Fibroblast of skin of left biceps (primary cell): ENCODE data around the gene MAP3K4.

ENCODE experiments used
- DNase-seq, 2 experiments: peaks; one replicate each; pipeline ENCODE4 v3.0.0-alpha.2; 2013; ENCODE audit warnings: low read depth in 2 of 2

Gene MAP3K4, protein sequence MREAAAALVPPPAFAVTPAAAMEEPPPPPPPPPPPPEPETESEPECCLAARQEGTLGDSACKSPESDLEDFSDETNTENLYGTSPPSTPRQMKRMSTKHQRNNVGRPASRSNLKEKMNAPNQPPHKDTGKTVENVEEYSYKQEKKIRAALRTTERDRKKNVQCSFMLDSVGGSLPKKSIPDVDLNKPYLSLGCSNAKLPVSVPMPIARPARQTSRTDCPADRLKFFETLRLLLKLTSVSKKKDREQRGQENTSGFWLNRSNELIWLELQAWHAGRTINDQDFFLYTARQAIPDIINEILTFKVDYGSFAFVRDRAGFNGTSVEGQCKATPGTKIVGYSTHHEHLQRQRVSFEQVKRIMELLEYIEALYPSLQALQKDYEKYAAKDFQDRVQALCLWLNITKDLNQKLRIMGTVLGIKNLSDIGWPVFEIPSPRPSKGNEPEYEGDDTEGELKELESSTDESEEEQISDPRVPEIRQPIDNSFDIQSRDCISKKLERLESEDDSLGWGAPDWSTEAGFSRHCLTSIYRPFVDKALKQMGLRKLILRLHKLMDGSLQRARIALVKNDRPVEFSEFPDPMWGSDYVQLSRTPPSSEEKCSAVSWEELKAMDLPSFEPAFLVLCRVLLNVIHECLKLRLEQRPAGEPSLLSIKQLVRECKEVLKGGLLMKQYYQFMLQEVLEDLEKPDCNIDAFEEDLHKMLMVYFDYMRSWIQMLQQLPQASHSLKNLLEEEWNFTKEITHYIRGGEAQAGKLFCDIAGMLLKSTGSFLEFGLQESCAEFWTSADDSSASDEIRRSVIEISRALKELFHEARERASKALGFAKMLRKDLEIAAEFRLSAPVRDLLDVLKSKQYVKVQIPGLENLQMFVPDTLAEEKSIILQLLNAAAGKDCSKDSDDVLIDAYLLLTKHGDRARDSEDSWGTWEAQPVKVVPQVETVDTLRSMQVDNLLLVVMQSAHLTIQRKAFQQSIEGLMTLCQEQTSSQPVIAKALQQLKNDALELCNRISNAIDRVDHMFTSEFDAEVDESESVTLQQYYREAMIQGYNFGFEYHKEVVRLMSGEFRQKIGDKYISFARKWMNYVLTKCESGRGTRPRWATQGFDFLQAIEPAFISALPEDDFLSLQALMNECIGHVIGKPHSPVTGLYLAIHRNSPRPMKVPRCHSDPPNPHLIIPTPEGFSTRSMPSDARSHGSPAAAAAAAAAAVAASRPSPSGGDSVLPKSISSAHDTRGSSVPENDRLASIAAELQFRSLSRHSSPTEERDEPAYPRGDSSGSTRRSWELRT (N-terminal part only)

DNA sequence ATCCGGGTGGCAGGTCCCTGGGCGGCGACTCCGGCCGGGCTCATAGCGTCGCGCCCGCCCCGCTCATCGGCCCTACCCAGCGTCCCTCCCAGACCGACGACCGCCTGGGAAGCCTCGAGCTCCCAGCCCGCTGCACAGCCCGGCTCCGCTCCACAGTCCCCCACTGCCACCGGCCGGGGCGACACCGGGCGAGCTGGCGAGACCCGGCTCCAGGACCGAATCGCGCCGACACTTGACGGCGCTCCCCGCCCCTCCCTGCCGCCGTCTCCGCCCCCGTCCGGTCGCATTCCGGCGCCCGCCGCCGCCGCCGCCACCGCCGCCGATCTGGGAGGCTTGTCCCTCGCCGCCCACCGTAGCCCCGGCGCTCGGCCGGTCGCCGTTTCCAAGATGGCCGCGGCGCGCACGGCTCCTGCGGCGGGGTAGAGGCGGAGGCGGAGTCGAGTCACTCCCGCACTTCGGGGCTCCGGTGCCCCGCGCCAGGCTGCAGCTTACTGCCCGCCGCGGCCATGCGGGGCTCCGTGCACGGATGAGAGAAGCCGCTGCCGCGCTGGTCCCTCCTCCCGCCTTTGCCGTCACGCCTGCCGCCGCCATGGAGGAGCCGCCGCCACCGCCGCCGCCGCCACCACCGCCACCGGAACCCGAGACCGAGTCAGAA, at the start of gene MAP3K4:
Gene MAP3K4, plus strand, starts transcription at position 364 of the 655 bp plus-strand sequence. Its CDS starts 163 bp downstream, at position 527.
- peak in 1 of 2 experiments; percentile 46 for DNase-seq

GRCh38 chr6:160943997-160944396, 47.6 kb upstream of the MAP3K4 start:
- no peak for DNase-seq

DNA sequence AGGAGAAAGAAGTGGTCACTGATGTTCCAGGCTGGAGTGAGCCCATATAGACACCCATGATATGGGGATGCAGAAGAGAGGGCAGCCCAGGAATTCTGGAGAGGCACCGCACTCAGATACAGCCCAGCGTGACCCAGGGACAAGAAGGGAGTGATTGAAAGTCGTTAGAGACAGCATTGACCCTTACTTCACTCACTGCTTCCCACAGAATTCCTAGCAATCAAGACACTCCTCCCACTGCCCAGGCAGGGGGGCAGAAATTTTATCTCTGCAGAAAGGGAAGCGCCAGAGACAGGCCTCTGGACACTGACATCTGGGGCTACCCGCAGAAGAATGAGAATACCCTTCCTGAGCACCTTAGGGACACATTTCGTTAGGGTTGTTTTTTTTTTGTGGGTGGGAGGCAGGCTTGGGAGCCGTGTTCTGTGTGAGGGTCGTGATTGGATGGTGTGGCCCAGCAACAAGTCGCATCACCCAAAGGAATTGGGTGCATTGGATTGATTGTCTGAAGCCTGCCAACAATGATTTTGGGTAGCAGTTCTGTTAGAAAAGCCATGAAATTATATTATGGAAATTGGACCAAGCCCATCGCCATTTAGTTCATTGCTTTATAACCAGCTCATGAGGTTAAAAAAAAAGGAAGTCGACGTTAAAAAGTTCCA, 45.9 kb upstream of the MAP3K4 start:
- DNase-seq, result no peak

- no peak for DNase-seq
Measured at GRCh38 chr6:160949531-160949930, 42.0 kb upstream of the MAP3K4 start.

GRCh38 chr6:160950507-160950906, 41.1 kb upstream of the MAP3K4 start:
- DNase-seq, result no peak

- no peak for DNase-seq
Measured at GRCh38 chr6:160951187-160952030, 40.2 kb upstream of the MAP3K4 start.

DNA sequence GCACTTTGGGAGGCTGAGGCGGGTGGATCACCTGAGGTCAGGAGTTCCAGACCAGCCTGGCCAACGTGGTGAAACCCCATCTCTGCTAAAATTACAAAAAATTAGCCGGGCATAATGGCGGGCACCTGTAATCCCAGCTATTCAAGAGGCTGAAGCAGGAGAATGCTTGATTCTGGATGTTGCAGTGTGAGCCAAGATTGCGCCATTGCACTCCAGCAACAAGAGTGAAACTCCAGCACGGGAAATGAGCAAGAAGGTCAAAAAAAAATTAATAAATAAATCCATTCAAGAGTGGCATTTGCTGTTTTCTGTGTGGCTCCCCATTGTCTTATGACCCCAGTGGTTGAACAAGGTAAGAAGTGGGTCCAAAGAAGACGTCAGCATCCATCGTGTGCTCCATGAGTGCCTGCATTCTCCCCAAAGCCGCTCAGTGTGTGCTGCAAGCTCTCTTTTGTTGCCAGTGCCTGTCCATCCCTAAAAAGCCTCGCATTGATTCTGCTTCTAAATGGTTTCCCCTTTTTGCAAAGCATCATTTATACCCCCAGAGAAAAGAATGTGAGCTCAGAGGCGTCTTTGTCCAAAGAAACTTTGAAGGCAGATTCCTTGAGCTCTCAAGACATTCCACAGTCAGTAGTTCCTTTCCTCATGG, 38.8 kb upstream of the MAP3K4 start:
- no peak for DNase-seq

DNA sequence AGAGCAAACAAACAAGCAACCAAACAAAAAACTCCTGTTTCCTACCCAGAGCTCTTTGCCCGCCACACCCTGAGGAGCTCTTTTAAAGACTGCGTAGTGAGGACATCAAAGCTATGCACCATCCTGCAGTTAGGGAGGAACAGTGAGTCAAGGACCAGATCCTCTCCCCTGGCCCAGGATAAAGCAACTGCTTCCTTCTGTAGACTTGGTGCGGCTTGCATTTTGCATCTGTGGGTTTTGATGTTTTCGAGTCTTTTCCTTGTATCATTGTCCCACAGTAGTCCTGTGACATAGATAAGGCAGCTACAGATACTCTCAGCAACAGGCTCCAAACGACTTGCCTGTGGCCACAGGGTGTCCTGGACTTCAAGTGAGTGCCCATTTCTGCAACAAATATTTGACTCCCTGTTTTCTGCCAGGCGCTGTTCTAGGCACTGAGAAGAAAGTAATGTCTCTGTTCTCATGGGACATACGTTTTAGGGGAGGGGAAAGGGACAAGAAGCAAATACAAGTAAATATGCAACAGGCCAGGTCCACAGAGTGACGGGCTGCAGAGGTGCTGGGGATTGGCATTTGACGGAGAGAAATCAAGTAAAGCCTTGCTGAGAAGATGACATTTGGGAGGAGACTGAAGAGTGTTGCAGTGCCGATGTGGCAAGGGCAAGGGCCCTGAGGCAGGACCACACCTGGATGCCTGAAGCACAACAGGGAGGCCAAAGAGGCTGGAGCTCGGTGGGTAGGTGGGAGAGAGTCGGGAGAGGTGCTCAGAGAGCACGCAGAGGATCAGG, 35.9 kb upstream of the MAP3K4 start:
- DNase-seq, result no peak

- DNase-seq, result no peak
Measured at GRCh38 chr6:160956300-160957035, 35.1 kb upstream of the MAP3K4 start.

DNA sequence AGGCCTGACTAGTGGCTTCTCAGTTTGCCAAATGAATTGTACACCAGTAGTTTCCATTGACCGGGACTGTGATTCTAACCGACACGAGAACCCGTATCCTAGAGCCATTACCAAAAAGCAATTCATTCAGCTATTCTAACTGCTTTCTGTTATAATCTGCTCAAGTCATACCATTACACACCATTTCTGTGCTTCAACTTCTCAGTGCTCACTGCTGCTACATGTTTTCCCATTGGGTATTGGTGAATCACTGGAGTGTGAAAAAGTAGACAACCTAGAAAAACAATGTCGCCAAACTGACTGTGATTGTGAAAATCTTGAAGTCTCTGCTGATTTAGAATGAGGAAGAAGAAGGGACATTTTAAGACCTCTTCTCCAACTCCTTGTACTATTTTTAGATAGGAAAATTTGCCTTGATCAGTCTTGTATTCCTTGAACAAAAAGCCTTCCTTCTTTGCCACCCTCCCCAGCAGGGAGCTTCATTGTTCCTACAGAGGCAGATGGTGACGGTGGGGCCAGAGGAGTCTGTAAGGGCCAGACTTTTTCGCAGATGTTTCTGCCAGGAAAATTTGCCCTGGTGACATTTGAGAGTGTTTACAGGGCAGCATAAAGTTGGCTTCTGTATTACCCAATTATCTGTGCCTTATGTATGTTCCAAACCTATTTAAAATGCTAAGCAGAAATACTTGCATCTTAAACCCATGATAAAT, 31.7 kb upstream of the MAP3K4 start:
- no peak for DNase-seq

DNA sequence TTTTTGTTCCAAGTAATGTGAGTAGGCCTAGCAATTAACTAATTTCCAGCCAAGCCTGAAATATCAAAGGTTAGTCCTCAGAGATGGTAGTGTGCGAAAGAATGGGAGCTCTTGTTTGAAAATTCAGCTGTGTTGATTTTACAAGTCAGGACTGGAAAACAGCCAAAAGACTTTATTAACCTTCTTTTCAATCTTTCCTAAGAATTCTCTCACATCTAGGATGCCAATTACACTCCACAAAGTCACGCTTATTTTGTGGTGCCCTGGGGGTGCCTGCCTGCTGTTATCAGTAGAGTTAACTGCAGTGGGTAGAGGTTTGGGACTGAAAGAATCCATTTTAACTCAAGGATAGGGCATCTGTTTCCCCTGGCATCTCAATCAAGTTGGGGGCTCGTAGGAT, 30.7 kb upstream of the MAP3K4 start:
- DNase-seq, result no peak

DNA sequence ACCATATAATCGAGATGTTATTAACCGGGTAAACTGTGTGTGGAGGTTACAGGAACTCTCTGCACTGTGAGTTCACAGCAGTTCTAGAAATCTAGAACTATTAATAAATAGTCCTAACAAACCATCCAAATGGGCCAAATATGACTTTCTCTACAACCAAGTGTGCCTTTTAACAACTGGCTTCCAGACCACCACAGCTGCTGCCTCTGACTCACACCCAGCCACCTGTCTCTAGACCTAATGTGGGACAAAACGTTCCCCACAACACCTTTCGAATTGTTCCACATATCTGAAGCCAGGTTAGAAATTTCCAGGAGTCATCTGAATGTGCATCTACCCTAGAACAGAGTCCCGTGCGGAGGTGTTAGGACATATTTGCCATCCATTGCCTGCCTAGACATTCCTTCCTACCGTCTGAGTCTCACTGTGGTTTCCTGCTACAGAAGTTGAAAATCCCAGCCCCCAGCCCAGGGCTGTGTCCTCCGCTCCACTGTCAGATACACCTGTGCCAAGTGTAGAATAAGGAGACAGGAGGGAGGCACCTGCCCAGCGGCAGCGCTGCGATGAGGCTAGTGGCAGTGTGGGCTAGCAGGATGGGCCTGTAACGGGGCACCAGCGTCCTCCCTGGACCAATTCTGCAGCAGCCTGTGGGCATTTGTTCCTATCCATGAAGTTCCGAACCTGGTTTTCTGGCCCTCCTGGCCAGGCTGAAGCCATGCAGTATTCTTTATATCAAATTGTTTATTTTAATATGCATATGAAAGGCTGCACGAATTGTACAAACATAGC, 28.5 kb upstream of the MAP3K4 start:
- no peak for DNase-seq

DNA sequence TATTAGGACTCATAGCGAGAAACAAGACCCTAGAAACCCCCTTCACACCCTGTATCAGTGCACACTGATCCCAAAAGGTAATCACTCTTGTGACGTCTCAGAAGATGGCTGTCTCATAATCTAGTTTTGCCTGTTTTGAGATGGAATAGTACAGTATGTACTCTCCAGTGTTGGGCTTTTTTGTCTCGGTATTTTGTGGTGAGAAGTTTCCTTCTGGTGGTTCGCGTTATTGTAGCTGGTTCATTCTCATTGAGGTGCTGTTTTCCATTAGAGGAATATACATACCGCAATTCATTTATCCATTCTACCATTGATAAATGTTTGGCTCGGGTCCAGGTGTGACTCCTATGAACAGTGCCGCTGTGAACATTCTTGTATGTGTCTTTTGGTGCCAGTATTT, 27.9 kb upstream of the MAP3K4 start:
- DNase-seq, result no peak

DNA sequence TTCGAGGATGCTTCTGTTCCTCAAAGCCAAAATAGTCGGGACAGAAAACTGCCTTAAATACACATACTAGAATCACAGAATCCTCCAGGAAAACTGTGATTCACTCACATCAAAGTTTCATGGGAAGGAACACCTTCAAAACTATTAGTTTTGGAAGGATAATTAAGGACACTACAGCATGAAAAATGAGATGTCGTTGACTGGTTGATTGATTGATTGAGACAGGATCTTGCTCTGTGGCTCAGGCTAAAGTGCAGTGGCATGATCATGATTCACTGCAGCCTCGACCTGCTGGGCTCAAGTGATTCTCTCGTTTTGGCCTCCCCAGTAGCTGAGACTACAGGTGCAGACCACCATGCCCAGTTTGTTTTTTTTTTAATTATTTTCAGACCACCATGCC, 25.7 kb upstream of the MAP3K4 start:
- no peak for DNase-seq

DNA sequence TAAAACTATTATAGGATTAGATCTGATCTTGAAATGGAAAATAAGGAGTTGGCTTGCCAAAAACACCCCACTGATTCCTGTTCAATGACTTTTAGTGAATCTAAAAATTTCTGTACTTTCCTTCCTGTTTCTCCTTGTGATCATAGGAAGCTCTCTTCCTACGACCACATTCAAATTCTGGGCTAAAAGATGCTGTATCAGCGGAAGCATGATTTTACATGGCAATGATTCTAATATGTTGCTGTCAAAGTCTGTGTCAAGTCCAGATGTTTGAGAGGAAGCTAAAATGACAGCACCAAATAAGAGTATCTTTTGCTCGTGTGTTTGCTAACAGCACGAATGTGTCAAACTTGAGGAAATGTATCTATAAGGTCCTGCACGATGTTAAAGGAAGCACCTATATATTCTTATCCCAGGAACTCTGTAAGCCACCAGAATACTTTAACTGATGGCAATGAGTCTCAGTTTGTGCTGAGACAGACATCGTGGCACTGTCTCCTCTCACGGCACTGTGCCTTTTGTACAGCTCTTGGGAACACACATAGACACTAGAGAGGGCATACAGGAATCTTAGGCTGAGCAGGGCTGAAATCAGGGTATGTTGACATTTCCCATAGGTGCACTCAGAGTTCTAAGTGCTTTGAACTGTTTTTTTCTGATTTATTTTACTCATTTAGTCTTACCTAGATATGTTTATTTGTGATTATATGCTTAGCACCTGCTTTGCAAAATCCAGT, 24.9 kb upstream of the MAP3K4 start:
- no peak for DNase-seq

DNA sequence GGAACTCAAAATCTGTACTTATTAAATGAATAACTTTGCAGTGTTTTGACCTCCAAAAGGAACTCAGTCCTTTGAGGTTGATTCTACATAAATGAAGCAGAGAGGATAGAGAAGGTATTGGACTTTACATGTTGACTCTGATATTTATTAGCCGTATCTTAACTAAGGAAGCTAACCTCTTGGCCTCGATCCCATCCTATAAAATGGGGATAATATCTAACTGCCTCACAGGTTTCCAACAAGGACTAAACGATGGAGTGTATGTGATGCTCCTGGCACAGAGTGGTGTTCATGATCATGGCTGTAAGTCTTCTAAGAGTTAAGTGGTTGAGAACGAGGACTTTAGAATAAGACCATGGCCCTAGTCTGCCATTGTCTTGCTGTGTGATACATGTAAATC, 24.2 kb upstream of the MAP3K4 start:
- DNase-seq, result no peak
